ENCODE data around the gene PPP6R3.

The PPP6R3 gene

GRCh38 chr11:68532727-68533369, 72.3 kb downstream of the PPP6R3 start:
- H3K9ac ChIP-seq = no peak overlapping the region
- H3K9me3 ChIP-seq (ENCODE audit: control insufficient read depth, low read length) = no peaks in the 10 kb centered on the region
- H3K4me2 ChIP-seq (ENCODE audit: low read length) = no peak overlapping the region
- peaks cover 2% of the 10 kb centered on the region for H3K4me1 ChIP-seq
- H3K27me3 ChIP-seq (ENCODE audit: control insufficient read depth, insufficient read depth, low read length) = no peaks in the 10 kb centered on the region
- H2AFZ ChIP-seq = no peak overlapping the region
- H3K79me2 ChIP-seq = peaks cover 41% of the 10 kb centered on the region
- H3K4me3 ChIP-seq (ENCODE audit: low read depth, low read length) = no peak overlapping the region
- H3K36me3 ChIP-seq (ENCODE audit: control insufficient read depth, insufficient read depth, low read length) = no peaks in the 10 kb centered on the region
- no peak for TF ChIP-seq CTCF (IDR thresholded peaks at IDR 0.05)
- H3K27ac ChIP-seq = no peak overlapping the region

- H3K79me2 ChIP-seq = peaks cover 39% of the 10 kb centered on the region
- no peak overlapping the region for H2AFZ ChIP-seq
- TF ChIP-seq CTCF (IDR thresholded peaks at IDR 0.05) = no peak
- no peaks in the 10 kb centered on the region for H3K27me3 ChIP-seq (ENCODE audit: control insufficient read depth, insufficient read depth, low read length)
- H3K4me2 ChIP-seq (ENCODE audit: low read length) = no peak overlapping the region
- no peaks in the 10 kb centered on the region for H3K9me3 ChIP-seq (ENCODE audit: control insufficient read depth, low read length)
- no peak overlapping the region for H3K9ac ChIP-seq
- H3K27ac ChIP-seq = no peak overlapping the region
- H3K4me1 ChIP-seq = peaks cover 5% of the 10 kb centered on the region
- H3K4me3 ChIP-seq (ENCODE audit: low read depth, low read length) = no peak overlapping the region
- H3K36me3 ChIP-seq (ENCODE audit: control insufficient read depth, insufficient read depth, low read length) = no peaks in the 10 kb centered on the region
These were observed 73.4 kb downstream of the PPP6R3 start for GRCh38 chr11:68533945-68534344.

- no peaks in the 10 kb centered on the region for H3K36me3 ChIP-seq (ENCODE audit: control insufficient read depth, insufficient read depth, low read length)
- no peak overlapping the region for H2AFZ ChIP-seq
- no peak overlapping the region for H3K4me3 ChIP-seq (ENCODE audit: low read depth, low read length)
- H3K79me2 ChIP-seq = peaks cover 46% of the 10 kb centered on the region
- no peak overlapping the region for H3K27ac ChIP-seq
- no peak overlapping the region for H3K9ac ChIP-seq
- no peak overlapping the region for H3K4me2 ChIP-seq (ENCODE audit: low read length)
- TF ChIP-seq CTCF (IDR thresholded peaks at IDR 0.05) = no peak
- peaks cover 7% of the 10 kb centered on the region for H3K4me1 ChIP-seq
- H3K27me3 ChIP-seq (ENCODE audit: control insufficient read depth, insufficient read depth, low read length) = no peaks in the 10 kb centered on the region
- no peaks in the 10 kb centered on the region for H3K9me3 ChIP-seq (ENCODE audit: control insufficient read depth, low read length)
These were observed 74.5 kb downstream of the PPP6R3 start for GRCh38 chr11:68535098-68535497.

- Histone ChIP-seq H3K4me3 (ENCODE audit: low read depth, low read length) (no peak overlapping the region), H3K79me2 (peaks cover 41% of the 10 kb centered on the region), H3K4me1 (peaks cover 7% of the 10 kb centered on the region), H3K36me3 (ENCODE audit: control insufficient read depth, insufficient read depth, low read length) (no peaks in the 10 kb centered on the region), H2AFZ (no peak overlapping the region), H3K9ac (no peak overlapping the region), H3K4me2 (ENCODE audit: low read length) (no peak overlapping the region), H3K27ac (no peak overlapping the region), H3K27me3 (ENCODE audit: control insufficient read depth, insufficient read depth, low read length) (no peaks in the 10 kb centered on the region), H3K9me3 (ENCODE audit: control insufficient read depth, low read length) (no peaks in the 10 kb centered on the region)
- TF ChIP-seq CTCF (IDR thresholded peaks at IDR 0.05) = no peak
These were observed 76.2 kb downstream of the PPP6R3 start for GRCh38 chr11:68536706-68537105.

- no peaks in the 10 kb centered on the region for H3K27me3 ChIP-seq (ENCODE audit: control insufficient read depth, insufficient read depth, low read length)
- peaks cover 7% of the 10 kb centered on the region for H3K4me1 ChIP-seq
- no peaks in the 10 kb centered on the region for H3K9me3 ChIP-seq (ENCODE audit: control insufficient read depth, low read length)
- TF ChIP-seq CTCF (IDR thresholded peaks at IDR 0.05) = no peak
- H3K79me2 ChIP-seq = peaks cover 30% of the 10 kb centered on the region
- no peak overlapping the region for H3K9ac ChIP-seq
- H3K4me3 ChIP-seq (ENCODE audit: low read depth, low read length) = no peak overlapping the region
- no peak overlapping the region for H2AFZ ChIP-seq
- no peak overlapping the region for H3K4me2 ChIP-seq (ENCODE audit: low read length)
- no peak overlapping the region for H3K27ac ChIP-seq
- H3K36me3 ChIP-seq (ENCODE audit: control insufficient read depth, insufficient read depth, low read length) = no peaks in the 10 kb centered on the region
These were observed 77.5 kb downstream of the PPP6R3 start for GRCh38 chr11:68538025-68538424.
